H1 (cell line): ENCODE measurements around the gene ASIC1. TPM values are rescaled to one million over a fixed set of nuclear protein-coding genes. Genes with fewer than 3 reads are reported as not detected.

Experiments used
- CTCF ChIA-PET: fragments of 300-600 bp; sonication (Branson Sonifier 250); formaldehyde crosslinking; loops from one replicate; lab custom pipeline; 2021; ENCODE audit not compliant: partially characterized antibody; lab: Charles Lee
- POLR2A ChIA-PET: fragments of 300-600 bp; sonication (Branson Sonifier 250); formaldehyde crosslinking; loops from one replicate; lab custom pipeline; 2021; ENCODE audit warnings: inconsistent platforms; ENCODE audit not compliant: partially characterized antibody; lab: Charles Lee
- DNase-seq, 2 experiments: peaks; one replicate each; pipeline versions ENCODE4 v3.0.0 to v3.0.0-alpha.2; 2010 to 2022; ENCODE audit warnings: low spot score in 2 of 2, low read depth in 1 of 2, mixed read lengths in 1 of 2
- FAIRE-seq: peaks from 2 replicates; lab custom pipeline; 2011; peaks lifted over from hg19 to GRCh38; lab: Jason Lieb, UNC
- H2AFZ ChIP-seq: 2 replicates; pipeline ENCODE4 v1.8.1; 2012; ENCODE audit warnings: low read length, inconsistent platforms
- H2AK5ac ChIP-seq: 2 replicates; pipeline ENCODE4 v1.6.1; 2013; ENCODE audit warnings: low read depth, low read length
- H2BK120ac ChIP-seq: replicated peaks from 2 replicates; pipeline ENCODE3; 2013; ENCODE audit warnings: low read depth, low read length, inconsistent platforms
- H2BK12ac ChIP-seq: 2 replicates; pipeline ENCODE4 v1.6.1; 2013; ENCODE audit warnings: low read depth, low read length
- H2BK15ac ChIP-seq: 2 replicates; pipeline ENCODE4 v1.6.1; 2013; ENCODE audit warnings: low read length
- H2BK20ac ChIP-seq: 2 replicates; pipeline ENCODE4 v1.6.1; 2013; ENCODE audit warnings: low read length
- H2BK5ac ChIP-seq: 2 replicates; pipeline ENCODE4 v1.6.1; 2013; ENCODE audit warnings: low read depth, low read length
- H3K14ac ChIP-seq: 2 replicates; pipeline ENCODE4 v1.6.1; 2013; ENCODE audit warnings: inconsistent platforms; ENCODE audit not compliant: insufficient read length
- H3K18ac ChIP-seq: 2 replicates; pipeline ENCODE4 v1.6.1; 2013; ENCODE audit warnings: low read length; ENCODE audit errors: extremely low read depth
- H3K23ac ChIP-seq: 2 replicates; pipeline ENCODE4 v1.6.1; 2013; ENCODE audit warnings: inconsistent platforms; ENCODE audit not compliant: insufficient read length
- H3K23me2 ChIP-seq: 2 replicates; pipeline ENCODE4 v1.6.1; 2013; ENCODE audit warnings: low read depth, low read length
- H3K27ac ChIP-seq: 2 replicates; pipeline ENCODE4 v1.6.1; 2011; ENCODE audit warnings: low read depth, low read length, inconsistent platforms
- H3K27me3 ChIP-seq, 4 experiments: replicated peaks in 1 of 4; 1 replicate in 1 of 4; 2 replicates in 3 of 4; pipeline versions ENCODE4 v1.6.1 to v1.8.1; 2011 to 2013; ENCODE audit warnings: low read length in 3 of 4, mild to moderate bottlenecking in 3 of 4, inconsistent platforms in 2 of 4, mixed read lengths in 2 of 4, moderate library complexity in 1 of 4; ENCODE audit not compliant: control insufficient read depth in 3 of 4, insufficient read depth in 3 of 4; ENCODE audit errors: extremely low read depth in 1 of 4
- H3K36me3 ChIP-seq, 4 experiments: 2 replicates each; pipeline versions ENCODE4 v1.6.1 to v1.8.1; 2011 to 2013; ENCODE audit warnings: mild to moderate bottlenecking in 4 of 4, low read length in 3 of 4, moderate library complexity in 2 of 4, control low read depth in 1 of 4, inconsistent platforms in 1 of 4; ENCODE audit not compliant: insufficient read depth in 4 of 4, control insufficient read depth in 2 of 4
- H3K4ac ChIP-seq: replicated peaks from 2 replicates; pipeline ENCODE3; 2013; ENCODE audit warnings: low read length, low read depth, mixed read lengths, inconsistent platforms; ENCODE audit not compliant: insufficient read length
- H3K4me1 ChIP-seq, 4 experiments: replicated peaks in 1 of 4; 1 replicate in 1 of 4; 2 replicates in 3 of 4; pipeline versions ENCODE4 v1.6.1 to v1.8.1; 2011 to 2013; ENCODE audit warnings: low read length in 3 of 4, inconsistent platforms in 2 of 4, mixed read lengths in 1 of 4; ENCODE audit not compliant: insufficient read depth in 4 of 4, control insufficient read depth in 3 of 4
- H3K4me2 ChIP-seq, 2 experiments: 2 replicates each; pipeline versions ENCODE4 v1.6.1 to v1.8.1; 2011 to 2013; ENCODE audit warnings: low read depth in 2 of 2, low read length in 2 of 2, control low read depth in 1 of 2, inconsistent platforms in 1 of 2, mild to moderate bottlenecking in 1 of 2; ENCODE audit not compliant: insufficient read depth in 1 of 2
- H3K4me3 ChIP-seq, 4 experiments: fragments of 200-600, 300-600 bp in 1 of 4; sonication (generic), shearing (Covaris generic), sonication (Bioruptor Twin) in 1 of 4; 2 replicates each; pipeline versions ENCODE4 v1.5.1 to v1.8.1; 2011 to 2016; ENCODE audit warnings: low read length in 4 of 4, low read depth in 3 of 4, control low read depth in 2 of 4, inconsistent platforms in 2 of 4, mild to moderate bottlenecking in 2 of 4, mixed read lengths in 1 of 4, moderate library complexity in 1 of 4; ENCODE audit not compliant: insufficient read depth in 2 of 4; ENCODE audit errors: extremely low read depth in 1 of 4
- H3K56ac ChIP-seq: replicated peaks from 2 replicates; pipeline ENCODE3; 2013; ENCODE audit warnings: low read depth, mild to moderate bottlenecking, mixed read lengths, low read length, inconsistent platforms; ENCODE audit not compliant: insufficient read length
- H3K79me1 ChIP-seq: 2 replicates; pipeline ENCODE4 v1.6.1; 2013; ENCODE audit warnings: low read depth, low read length, control low read depth
- H3K79me2 ChIP-seq, 2 experiments: 2 replicates each; pipeline versions ENCODE4 v1.6.1 to v1.8.1; 2012 to 2013; ENCODE audit warnings: low read length in 2 of 2, mild to moderate bottlenecking in 2 of 2, inconsistent platforms in 1 of 2; ENCODE audit not compliant: insufficient read depth in 2 of 2, control insufficient read depth in 1 of 2
- H3K9ac ChIP-seq, 4 experiments: replicated peaks in 1 of 4; 1 replicate in 1 of 4; 2 replicates in 3 of 4; pipeline versions ENCODE4 v1.6.1 to v1.8.1; 2011 to 2013; ENCODE audit warnings: low read depth in 3 of 4, low read length in 3 of 4, control low read depth in 2 of 4, mild to moderate bottlenecking in 2 of 4, moderate library complexity in 2 of 4, inconsistent platforms in 1 of 4; ENCODE audit errors: extremely low read depth in 1 of 4
- H3K9me3 ChIP-seq, 2 experiments: 2 replicates each; pipeline versions ENCODE4 v1.6.1 to v1.8.1; 2012 to 2013; ENCODE audit warnings: mild to moderate bottlenecking in 2 of 2, moderate library complexity in 2 of 2, control low read depth in 1 of 2, inconsistent platforms in 1 of 2, low read depth in 1 of 2, low read length in 1 of 2, mixed read lengths in 1 of 2; ENCODE audit not compliant: insufficient read depth in 2 of 2
- H4K20me1 ChIP-seq, 2 experiments: replicated peaks in 1 of 2; 2 replicates each; pipeline versions ENCODE3 to v1.8.1; 2011 to 2013; ENCODE audit warnings: inconsistent platforms in 2 of 2, low read length in 2 of 2, mild to moderate bottlenecking in 1 of 2; ENCODE audit not compliant: insufficient read depth in 2 of 2, control insufficient read depth in 1 of 2
- H4K5ac ChIP-seq: 2 replicates; pipeline ENCODE4 v1.6.1; 2013; ENCODE audit warnings: low read length, low read depth, mixed read lengths, inconsistent platforms; ENCODE audit not compliant: insufficient read length
- H4K8ac ChIP-seq: 2 replicates; pipeline ENCODE4 v1.8.0; 2013; ENCODE audit warnings: mild to moderate bottlenecking, moderate library complexity, low read length, inconsistent platforms; ENCODE audit not compliant: insufficient read depth; ENCODE audit errors: extremely low read depth
- H4K91ac ChIP-seq: replicated peaks from 2 replicates; pipeline ENCODE3; 2013; ENCODE audit warnings: low read length, mixed read lengths, inconsistent platforms; ENCODE audit not compliant: insufficient read length
- BACH1 ChIP-seq: IDR thresholded peaks from 2 replicates; pipeline ENCODE4 v1.6.1; 2012; ENCODE audit warnings: low read length, improper control_type of control experiment
- CHD2 ChIP-seq: IDR thresholded peaks from 2 replicates; pipeline ENCODE4 v1.6.1; 2012; ENCODE audit warnings: low read length, improper control_type of control experiment
- EP300 ChIP-seq, 2 experiments: IDR thresholded peaks; 1 replicate in 1 of 2; 2 replicates in 1 of 2; pipeline ENCODE4 v1.6.1; 2011 to 2012; ENCODE audit warnings: low read depth in 2 of 2, low read length in 2 of 2, mild to moderate bottlenecking in 2 of 2, borderline replicate concordance in 1 of 2, inconsistent platforms in 1 of 2, moderate library complexity in 1 of 2
- MAX ChIP-seq: IDR thresholded peaks from 2 replicates; pipeline ENCODE4 v1.6.1; 2012; ENCODE audit warnings: inconsistent platforms
- POLR2A ChIP-seq, 2 experiments: IDR thresholded peaks; 1 replicate in 1 of 2; 2 replicates in 1 of 2; pipeline ENCODE4 v1.6.1; 2011; ENCODE audit warnings: low read depth in 2 of 2, low read length in 2 of 2, mild to moderate bottlenecking in 2 of 2; ENCODE audit errors: control extremely low read depth in 1 of 2
- POLR2AphosphoS5 ChIP-seq: IDR thresholded peaks from 2 replicates; pipeline ENCODE4 v1.6.1; 2011; ENCODE audit warnings: low read depth, low read length
- SIX5 ChIP-seq: IDR thresholded peaks from 2 replicates; pipeline ENCODE4 v1.6.1; 2011; ENCODE audit warnings: mild to moderate bottlenecking, low read depth, low read length
- SRF ChIP-seq: IDR thresholded peaks from 2 replicates; pipeline ENCODE4 v1.6.1; 2011; ENCODE audit warnings: mild to moderate bottlenecking, low read depth, low read length, moderate library complexity
- SUZ12 ChIP-seq: fragments of 200-600 bp; sonication (generic); IDR thresholded peaks from 2 replicates; pipeline ENCODE4 v1.6.1; 2012; ENCODE audit warnings: mild to moderate bottlenecking, inconsistent platforms, low read length, moderate library complexity, mixed read lengths
- TBP ChIP-seq: IDR thresholded peaks from 2 replicates; pipeline ENCODE4 v1.6.1; 2011; ENCODE audit warnings: low read depth, low read length, improper control_type of control experiment
- WGBS, 2 experiments: shearing (Covaris generic) in 1 of 2; methylation state at CpG; one replicate each; pipeline versions ENCODE4 v1.1.6 to v1.1.7; 2013 to 2015; ENCODE audit warnings: low lambda C conversion rate in 2 of 2, mixed read lengths in 2 of 2, inconsistent platforms in 1 of 2, low coverage in 1 of 2, missing lambda C conversion rate in 1 of 2; ENCODE audit not compliant: insufficient replicate concordance in 2 of 2, insufficient coverage in 1 of 2, insufficient read length in 1 of 2; ENCODE audit errors: extremely low coverage in 1 of 2, missing lambda C conversion rate in 1 of 2; 5-methylcytosine and 5-hydroxymethylcytosine counted together
- polyA plus RNA-seq, 7 experiments: library from polyadenylated mRNA; depleted of rRNA in 3 of 7; stranded (reverse) in 5 of 7; unstranded in 2 of 7; fragments of >200 nt in 5 of 7; fragments of 200-250 nt in 2 of 7; gene quantifications; 1 replicate in 5 of 7; 2 replicates in 1 of 7; 4 replicates in 1 of 7; pipeline versions ENCODE4 v1.2.1 to v1.2.3, GENCODE V29; 2011 to 2013; ENCODE audit warnings: missing spikeins in 2 of 7, mixed read lengths in 2 of 7
- total RNA-seq: library from RNA; stranded (reverse); fragmentation: NEBNext Ultra II Directional; extraction: Animal tissue kit (Norgen Biotek cat#: 25700); gene quantifications from 2 replicates; pipeline ENCODE4 v1.2.1, GENCODE V29; 2021

Gene ASIC1
- total and polyA plus RNA-seq, 2 of the 8 experiments (the other 6 are each of a cell fraction or from before 2014, with no cell fraction given), result 2.4 to 4.4 TPM

- no peak for TF ChIP-seq SUZ12
- no peak for TF ChIP-seq POLR2A (IDR thresholded peaks at IDR 0.05; ENCODE audit: control extremely low read depth in 1 of 2, low read depth in 2 of 2, low read length in 2 of 2)
- TF ChIP-seq SIX5, result no peak
- no peak for TF ChIP-seq MAX
- TF ChIP-seq SRF, result no peak
- no peak for TF ChIP-seq BACH1
- TF ChIP-seq EP300 (IDR thresholded peaks at IDR 0.05; ENCODE audit: borderline replicate concordance in 1 of 2, low read depth in 2 of 2, low read length in 2 of 2), result no peak
- no peak for TF ChIP-seq CHD2
- no peak for TF ChIP-seq POLR2AphosphoS5
- TF ChIP-seq TBP, result no peak
Observed at GRCh38 chr12:50053583-50053982, 3.8 kb upstream of the ASIC1 start.

More at GRCh38 chr12:50053583-50053982, 3.8 kb upstream of the ASIC1 start:
- H3K4ac ChIP-seq, result no peak overlapping the region
- no peak for FAIRE-seq
- no peak overlapping the region for H3K4me3 ChIP-seq
- DNase-seq, result no peak
- POLR2A ChIA-PET, result interaction anchor here (1.0 to 3.4 kb wide), 2 partner anchors 13 to 113 kb away, joined by 3 to 19 read pairs; partner anchors contain the start of gene CERS5
- H3K79me1 ChIP-seq, result no peaks in the 10 kb centered on the region
- no peak overlapping the region for H3K56ac ChIP-seq
- no peak overlapping the region for H2BK5ac ChIP-seq
- no peak overlapping the region for H2BK12ac ChIP-seq
- 50% methylated on average over 1 of the region's 1 CpG; no CpG with 5 or more reads in 1 of the 2 experiments for WGBS, 2 experiments
- H3K4me2 ChIP-seq, result no peak overlapping the region
- no peak overlapping the region for H4K8ac ChIP-seq
- H2BK15ac ChIP-seq, result no peak overlapping the region
- H4K91ac ChIP-seq, result no peak overlapping the region
- H3K14ac ChIP-seq, result no peak overlapping the region
- peaks cover 16% of the 10 kb centered on the region for H3K23me2 ChIP-seq
- no peak overlapping the region for H2AK5ac ChIP-seq
- H2BK20ac ChIP-seq, result no peak overlapping the region
- no peak overlapping the region for H3K23ac ChIP-seq
- no peak overlapping the region for H2BK120ac ChIP-seq
- peaks cover 2 to 4% of the 10 kb centered on the region in 2 experiments for H4K20me1 ChIP-seq
- no peak overlapping the region for H3K9ac ChIP-seq
- no peaks in the 10 kb centered on the region for H3K9me3 ChIP-seq
- H2AFZ ChIP-seq, result no peak overlapping the region
- no peak overlapping the region for H3K27ac ChIP-seq
- no peaks in the 10 kb centered on the region for H3K36me3 ChIP-seq
- peaks cover 9 to 18% (median 11%) of the 10 kb centered on the region in 4 experiments for H3K4me1 ChIP-seq
- peaks cover 37 to 81% (median 73%) of the 10 kb centered on the region in 4 experiments for H3K27me3 ChIP-seq
- CTCF ChIA-PET, result interaction anchor here (0.6 to 10.7 kb wide), 7 partner anchors 14 to 276 kb away, joined by 3 to 257 read pairs (median 18); no protein-coding TSS in a partner anchor
- no peaks in the 10 kb centered on the region for H3K79me2 ChIP-seq
- no peak overlapping the region for H3K18ac ChIP-seq
- no peak overlapping the region for H4K5ac ChIP-seq
